Left forelimb (tissue), 1 donor: ENCODE measurements around the gene PRXL2B.

Experiments
- DNase-seq: peaks from one replicate; pipeline ENCODE4 v3.0.0-alpha.2; 2018; ENCODE audit warnings: low spot score

PRXL2B gene

DNA sequence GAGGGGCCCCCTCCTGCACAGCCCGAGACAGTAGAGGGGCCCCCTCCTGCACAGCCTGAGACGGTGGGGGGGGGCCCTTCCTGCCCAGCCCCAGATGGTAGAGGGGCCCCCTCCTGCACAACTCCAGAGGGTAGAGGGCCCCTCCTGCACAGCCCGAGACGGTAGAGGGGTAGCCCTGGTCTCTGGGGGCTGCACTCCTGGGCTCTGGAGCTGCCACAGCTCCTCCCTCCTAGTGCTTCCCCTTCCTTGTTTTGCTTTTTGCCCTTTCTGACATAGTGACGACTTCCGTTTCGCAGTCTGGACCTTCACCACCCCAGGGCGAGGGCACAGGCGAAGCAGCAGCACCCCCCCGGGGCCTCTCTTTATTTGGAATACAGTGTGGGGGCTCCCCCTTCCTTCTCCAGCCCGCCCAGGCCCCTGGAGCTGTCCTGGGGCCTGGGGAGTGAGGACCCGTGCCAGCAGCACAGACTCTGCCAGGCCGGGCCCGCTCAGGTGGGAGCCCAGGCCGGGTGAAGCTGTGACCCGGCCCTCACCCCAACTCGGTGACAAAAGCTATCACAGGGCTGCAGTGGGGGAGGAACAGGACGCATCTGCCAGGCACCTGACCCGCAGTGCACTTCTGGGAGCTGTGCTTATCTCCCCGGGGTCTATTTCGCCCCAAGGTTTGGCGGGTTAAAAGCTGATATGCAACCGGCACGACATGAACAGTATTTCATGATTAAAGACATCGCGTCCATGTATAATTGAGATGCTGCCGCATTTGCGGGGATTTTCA, 1.1 kb upstream of the PRXL2B start:
- no peak for DNase-seq

DNA sequence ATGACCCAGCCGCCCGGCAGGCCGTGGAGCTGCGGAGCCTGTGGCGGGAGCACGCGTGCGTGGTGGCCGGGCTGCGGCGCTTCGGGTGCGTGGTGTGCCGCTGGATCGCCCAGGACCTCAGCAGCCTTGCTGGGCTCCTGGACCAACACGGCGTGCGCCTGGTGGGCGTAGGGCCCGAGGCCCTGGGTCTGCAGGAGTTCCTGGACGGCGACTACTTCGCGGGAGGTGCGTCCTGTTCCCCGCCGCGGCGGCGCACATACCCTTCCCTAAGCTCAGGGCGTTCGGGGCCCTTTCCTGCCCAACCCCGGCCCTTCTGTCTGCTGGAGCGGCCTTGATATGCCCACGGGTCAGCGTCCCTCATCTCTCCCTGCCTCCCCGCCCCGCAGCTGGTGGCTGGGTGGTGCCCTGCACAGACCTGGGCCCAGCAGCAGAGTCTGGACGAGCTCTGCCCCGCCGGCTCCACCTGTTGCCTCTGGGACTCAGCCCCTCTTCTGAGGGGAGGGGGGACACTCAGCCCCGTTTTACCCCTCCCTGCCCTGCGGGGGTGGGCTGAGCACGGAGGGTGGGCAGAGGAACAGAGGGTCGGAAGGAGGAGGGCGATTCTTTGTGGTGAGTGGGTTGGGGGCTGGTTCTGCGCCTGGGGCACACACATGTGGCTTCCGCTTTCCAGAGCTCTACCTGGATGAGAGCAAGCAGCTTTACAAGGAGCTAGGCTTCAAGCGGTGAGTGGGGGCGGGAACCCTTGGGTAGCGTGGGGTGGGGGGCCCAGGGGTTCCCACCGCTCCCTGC, 688 bp downstream of the PRXL2B start:
- DNase-seq = no peak

DNA sequence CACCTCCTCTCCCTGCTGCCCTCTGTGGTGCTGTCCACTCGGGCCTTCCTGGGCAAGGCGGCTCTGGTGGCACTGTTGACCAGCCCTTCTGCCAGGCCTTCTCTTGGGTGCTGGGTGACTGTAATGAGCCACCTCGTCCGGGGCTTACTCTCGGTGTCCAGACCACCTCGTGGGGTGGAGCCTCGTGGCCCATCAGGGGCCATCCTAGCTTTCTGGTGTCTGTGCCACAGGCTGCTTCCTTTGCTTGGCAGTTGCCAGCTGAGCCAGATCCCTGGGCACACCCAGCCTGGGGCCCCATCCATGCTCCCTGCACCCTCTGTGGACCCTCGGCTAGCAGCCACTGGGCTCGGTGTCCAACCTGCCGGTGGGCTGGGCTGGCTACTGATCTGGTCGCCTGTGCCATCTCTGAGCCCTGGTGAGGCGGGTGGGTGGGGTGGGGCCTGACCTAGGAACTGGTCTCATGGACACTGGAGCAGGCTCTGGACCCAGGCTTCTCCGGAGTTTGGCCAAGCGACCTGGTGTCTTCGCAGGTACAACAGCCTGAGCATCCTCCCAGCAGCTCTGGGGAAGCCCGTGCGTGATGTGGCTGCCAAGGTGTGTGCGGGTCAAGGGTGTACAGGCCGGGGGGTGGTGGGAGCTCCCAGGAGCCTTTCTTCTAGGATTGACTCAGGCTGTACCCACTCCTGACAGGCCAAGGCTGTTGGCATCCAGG, 1.4 kb downstream of the PRXL2B start:
- no peak for DNase-seq

DNA sequence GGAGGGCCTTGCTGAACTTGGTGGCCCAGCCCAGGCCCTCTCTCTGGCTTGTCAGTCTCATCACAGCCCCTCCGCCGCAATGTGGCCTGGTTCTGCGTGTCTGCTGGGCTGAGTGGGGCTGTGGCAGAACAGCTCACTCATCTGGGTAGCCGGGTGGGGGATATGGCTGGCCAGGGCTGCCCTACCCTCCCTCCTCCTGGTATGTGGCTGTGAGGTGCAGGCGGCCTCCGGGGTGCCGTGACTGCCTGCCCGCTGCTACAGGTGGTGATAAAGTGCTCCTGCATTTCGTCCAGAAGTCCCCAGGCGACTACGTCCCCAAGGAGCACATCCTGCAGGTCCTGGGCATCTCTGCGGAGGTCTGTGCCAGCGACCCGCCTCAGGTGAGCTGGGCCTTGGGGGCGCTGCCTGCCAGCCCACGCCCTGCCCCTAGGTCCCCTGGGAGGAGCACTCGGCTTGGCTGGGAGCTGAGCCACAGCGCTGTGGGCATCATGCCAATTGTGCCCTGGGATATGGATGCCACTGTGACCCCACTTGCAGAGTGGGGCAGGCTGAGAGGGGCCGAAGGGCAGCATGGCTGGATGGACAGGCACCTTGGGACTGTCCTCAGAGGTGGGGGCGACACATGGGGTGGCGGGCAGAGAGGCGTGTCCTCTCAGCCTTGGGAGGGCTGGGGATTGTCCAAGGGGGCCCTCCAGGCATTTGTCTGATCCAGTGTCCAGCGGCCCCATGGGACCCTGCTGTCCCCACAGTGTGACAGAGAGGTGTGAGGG, 2.3 kb downstream of the PRXL2B start:
- no peak for DNase-seq

DNA sequence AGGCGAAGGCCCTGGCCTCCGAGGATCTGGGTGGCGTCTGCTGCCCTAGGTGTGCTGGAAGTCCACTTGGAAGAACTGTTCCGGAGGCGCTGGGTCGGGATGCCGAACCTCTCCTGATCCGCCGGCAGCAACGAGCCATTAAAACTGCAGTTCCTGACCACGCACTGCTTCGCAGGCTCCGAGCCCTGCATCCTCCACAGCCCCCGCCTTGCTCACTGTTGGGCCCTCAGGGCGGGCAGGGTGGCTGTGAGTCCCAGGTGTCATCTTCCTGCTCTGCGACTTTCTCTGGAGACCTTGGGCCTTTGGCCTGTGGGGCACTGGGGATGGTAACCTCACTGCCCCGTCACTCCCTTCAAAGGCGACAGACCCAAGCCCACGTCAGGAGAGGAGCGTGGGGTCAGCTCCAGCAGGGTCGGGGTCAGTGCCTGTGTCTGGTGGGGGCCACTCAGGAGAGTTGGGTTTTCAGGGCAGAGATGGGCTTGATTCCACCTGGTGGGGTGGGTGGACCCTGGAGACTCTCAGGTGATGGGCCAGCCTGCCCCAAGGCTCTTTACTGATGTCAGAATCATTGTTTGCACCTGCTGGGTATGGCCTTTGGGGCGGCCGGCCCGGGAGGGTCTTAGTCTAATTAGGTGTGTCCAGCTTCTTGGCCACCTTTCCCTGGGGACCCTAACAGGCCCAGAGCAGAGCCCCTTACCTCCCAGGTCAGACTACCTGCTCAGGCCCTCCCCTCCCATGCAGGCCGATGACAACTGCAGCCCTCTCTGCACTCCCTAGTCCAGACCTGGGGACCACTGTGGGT, 3.1 kb downstream of the PRXL2B start:
- no peak for DNase-seq

DNA sequence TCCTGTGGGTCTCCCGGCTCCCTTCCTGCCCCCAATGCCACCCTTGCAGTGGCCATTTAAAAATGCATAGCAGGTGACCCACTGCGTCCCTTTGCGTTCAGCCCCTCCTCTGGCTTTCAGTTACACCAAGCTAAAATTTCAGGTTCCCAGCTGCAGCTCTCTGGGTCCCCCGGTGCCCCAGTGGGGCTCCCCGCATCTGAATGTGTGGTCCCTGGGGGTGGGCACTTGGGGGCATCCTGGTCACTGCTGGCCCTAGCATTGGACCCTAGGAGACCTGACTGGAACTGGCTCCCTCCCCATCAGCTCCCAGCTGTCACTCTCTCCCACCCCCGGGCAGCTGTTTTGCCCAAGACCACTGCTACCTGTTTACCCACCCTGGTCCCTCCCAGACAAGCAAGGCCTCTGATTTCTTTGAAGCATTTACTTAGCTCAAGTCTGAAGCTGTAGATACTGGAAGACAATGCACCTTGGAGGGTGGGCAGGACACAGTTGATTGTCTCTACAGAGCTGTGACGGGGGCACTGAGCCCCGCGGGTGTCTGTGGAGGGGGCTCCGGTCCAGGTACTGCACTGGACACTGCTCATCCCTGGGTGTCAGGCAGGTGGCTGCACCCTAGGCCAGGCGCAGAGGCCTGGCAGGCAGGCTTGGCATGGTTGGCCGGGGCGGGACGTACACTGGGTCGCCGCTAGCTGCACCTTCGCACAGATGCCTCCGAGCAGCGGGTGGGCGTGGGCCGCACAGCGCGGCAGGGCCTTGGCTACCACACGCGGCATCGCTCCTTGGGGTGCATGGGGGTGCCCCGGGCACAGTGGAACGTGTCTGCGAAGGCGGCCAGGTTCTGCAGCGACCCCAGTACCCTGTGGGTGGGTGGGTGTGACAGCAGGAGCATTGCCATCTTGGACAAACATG, 3.9 kb downstream of the PRXL2B start:
- DNase-seq = no peak

DNA sequence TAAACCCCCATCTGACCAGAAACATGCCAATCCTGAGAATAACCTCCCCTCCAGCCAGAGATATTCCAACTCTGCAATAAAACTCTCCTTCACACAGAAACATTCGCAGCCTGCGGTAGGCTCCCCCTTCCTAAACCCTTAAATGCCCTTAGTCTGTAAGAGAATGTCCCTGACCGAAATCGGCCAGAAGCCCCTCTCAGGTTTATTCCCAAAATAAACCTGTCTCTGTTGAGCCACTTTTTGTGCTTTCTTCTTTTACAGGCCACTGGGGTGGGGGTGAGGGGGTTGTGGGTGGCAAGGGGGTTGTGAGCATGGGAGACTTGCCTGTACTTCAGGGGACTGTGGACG, 4.6 kb downstream of the PRXL2B start:
- DNase-seq = no peak

DNA sequence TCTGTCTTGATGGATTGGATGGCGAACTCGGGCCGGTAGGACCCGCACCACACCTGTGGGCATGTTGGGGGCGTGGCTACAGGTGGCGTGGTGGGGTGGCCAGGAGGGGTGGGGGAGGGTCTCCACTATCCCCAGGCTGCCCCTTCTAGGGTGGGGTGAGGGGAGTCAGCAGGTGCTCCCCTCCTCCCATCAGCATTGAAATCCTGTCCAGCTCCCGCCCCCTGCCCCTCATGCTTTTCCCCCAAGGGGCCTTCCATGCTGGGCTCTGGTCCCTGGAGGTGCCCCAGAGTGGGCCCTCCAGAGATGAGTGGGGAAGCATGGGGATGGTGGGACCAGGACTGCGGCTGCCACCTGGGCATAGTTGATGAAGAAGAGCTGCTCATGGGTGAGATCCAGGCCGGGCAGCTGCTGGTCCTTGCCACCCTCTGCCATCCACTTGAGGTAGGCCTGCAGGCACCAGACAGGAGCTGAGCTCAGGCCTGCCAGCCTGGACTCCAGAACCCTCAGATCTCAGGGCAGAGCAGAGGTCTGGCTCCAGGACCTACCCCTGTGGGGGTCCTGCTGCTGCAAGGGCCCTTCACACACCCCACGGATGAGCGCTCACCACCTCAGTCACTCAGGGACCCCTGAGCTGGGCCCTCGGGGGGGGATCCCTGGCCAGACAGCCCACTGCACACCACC, 5.1 kb downstream of the PRXL2B start:
- DNase-seq = peak; percentile 59

DNA sequence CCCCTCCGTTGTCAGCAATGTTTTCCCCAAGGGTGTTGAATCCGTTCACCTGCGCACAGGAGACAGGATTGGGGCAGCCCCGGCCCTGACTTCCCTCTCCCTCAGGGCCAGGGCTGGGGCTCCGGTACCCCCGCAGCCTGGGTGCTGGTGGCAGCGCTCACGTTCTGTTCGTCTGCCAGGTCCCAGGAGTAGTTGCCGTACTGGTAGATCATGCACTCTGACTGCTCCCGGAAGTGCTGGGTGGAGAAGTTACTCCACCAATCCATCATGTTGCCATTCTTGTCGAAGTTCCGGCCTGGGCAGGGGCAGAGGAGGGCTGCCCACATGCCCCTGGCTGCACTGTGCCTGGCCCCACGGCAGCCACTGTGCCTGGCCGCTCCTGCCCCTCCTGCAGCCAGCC, 6.1 kb downstream of the PRXL2B start:
- DNase-seq = peak; percentile 17

DNA sequence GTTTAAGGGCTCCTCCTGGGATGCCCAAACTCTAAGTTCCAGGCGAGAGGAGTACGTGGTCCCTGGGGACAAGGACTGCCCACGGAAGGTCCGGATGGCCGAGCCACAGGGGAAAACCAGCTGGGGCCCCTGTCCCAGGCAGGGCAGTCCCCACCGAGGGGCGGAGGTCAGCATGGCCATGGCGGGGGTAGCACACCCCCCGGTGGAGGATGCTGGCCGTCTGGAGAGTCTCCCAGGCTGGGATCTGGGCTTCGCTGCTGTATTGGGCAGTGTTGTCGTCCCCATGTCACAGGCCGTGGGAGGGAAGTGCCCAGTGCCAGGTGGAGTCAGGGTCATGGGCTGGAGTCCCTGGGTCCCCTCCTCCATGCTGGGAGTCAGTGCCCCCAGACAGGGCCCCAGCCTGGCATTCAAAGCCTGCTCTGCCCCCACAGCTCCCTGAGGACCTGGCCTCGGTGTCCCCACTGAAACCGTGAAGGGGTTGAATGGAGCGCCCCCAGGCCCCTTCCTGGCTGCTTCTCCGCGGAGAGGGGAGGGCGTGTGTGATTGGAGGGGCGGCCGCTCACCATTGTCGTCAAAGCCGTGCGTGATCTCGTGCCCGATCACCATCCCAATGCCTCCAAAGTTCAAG, 6.8 kb downstream of the PRXL2B start:
- peak; percentile 56 for DNase-seq

DNA sequence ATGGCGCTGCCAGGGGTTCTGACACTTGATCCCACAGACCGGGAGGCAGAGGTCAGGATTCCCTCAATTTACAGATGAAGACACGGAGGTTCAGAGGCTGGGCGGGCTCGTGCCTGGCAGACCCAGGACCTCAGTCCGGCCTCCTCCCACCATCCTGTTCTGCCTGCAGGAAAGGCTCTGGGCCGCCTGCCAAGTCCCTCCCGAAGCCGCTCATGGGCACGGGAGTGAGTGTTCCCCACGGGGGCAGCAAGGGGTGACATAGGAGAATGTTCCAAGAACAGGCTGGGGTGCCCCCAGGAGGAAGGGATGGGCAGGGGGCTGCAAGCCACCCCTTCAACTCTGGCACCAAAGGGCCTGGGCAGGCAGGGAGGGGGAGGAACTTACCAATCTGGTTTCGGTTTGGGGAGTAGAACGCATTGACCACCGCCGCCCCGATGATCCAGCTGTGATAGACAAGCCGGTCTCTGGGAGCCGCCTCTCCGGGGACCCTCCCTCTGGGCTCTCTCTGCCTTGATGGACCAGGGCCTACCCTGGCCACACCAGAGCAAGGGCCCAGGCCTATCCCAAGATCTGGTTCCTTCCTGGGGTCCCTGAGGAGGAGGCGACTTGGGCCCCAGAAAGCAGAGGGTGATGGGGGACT, 7.5 kb downstream of the PRXL2B start:
- DNase-seq = peak; percentile 61

DNA sequence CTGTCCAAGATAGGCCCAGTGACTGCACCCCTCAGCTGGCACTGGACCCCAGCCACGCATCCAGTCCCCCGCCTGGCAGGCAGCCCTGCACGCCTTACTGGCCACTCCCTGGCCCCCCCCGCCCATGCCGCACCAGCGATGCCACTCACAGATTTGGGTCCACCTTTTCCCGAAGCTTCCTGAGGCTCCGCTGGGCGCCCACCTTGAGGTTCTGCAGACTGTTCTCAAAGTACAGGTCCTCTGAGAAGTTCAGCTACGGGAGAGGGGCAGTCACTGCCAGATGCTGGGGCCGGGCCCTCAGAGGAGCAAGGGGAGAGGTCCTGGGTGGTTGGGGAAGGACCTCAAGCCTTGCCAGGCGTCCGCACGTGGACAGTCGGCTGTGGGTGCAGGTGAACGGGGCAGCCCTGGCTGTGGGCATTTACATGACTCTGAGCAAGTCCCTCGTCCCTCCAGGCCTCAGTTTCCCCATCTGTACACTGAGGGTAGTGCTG, 8.1 kb downstream of the PRXL2B start:
- peak; percentile 55 for DNase-seq

DNA sequence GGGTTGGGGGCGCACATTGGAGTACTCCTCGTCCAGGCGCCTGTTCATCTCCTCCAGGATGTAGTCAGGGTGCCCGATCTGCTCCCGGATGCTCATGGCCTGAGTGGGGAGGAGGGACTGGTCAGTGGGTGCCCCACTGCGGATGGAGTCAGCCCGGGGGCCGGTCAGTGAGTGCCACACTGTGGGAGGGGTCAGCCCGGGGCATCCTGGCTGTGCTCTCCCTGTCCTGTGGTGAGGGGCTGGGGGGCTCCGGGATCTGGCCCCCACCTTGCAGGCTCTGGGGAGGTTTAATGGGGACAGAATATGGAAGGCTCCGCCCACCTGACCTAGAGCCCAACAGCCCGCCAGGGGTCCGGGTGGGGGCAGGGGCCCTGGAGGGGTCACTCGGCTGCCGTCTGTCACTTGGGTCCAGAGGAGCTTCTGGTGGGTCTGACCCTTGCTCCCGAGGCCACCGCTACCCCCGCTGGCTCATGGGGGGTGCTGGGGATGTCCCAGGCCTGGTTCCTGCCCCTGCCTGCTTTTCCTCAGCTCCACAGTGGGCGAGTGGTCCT, 8.8 kb downstream of the PRXL2B start:
- peak; percentile 57 for DNase-seq

DNA sequence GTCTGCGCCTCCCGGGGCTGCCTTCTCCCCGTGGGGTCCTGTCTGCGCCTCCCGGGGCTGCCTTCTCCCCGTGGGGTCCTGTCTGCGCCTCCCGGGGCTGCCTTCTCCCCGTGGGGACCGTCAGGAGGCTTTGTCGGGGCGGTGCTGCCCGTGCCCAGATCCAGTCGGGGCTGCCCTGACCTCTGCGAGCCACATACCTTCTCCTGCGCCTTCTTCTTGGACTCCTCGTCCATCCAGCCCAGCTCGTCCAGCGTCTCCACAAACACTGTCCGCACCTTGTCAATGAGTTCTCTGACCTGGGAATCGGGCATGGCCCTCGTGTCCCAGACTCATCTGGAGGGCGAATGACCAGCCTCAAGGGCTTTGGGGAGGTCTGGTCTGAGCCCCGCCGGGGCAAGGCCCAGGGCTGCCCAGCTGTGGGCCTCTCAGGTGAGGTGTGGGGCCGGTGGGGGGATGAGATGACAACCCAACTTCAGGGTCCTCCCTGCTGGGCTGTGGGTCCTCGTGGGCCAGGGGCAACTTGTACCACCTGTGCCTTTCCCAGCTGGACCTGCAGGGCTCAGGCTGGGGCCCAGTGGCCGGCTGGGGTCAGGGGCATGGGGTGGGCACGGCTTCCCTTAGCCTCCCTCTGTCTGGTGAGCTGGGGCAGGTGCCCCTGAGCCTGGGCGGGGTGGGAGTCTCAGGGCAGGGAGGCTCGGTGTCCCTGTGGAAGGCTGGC, 9.4 kb downstream of the PRXL2B start:
- no peak for DNase-seq

DNA sequence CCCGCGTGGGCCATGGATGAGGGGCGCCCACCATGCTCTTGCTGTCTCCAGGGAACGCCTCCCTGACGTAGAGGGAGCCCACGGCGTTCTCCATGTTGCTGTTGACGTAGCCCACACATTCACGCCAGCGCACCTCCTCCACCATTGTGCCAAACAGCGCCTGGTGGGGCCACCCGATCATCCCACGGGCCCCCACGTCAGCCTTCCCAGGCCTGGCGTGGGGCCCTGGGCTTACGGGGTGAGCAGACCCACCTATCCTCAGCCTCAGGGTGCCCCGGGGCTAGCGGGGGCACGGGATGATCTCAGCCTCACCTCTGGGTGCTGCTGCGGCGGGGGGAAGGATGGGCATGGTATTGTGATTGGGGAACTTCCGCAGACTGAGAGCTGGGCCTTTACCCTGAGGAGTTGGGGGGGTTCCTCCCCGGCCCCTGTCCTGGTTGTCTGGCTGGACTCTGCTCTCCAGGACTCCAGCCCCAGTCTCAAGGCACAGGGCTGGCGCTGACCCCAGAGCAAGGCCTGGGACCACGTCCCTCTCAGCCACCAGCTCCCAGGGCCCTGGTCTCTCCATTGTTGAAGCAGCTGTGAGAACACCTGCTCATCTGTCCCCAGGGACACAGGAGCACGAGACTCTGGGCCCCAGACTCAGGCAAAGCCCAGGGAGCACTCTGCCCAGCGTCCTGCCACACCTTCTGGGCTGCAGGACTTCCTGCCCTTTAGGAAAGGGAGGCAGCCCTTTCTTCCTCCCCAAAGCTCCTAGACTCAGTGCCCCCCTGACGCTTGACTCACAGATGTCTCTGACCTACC, 10.2 kb downstream of the PRXL2B start:
- DNase-seq = peak; percentile 18

DNA sequence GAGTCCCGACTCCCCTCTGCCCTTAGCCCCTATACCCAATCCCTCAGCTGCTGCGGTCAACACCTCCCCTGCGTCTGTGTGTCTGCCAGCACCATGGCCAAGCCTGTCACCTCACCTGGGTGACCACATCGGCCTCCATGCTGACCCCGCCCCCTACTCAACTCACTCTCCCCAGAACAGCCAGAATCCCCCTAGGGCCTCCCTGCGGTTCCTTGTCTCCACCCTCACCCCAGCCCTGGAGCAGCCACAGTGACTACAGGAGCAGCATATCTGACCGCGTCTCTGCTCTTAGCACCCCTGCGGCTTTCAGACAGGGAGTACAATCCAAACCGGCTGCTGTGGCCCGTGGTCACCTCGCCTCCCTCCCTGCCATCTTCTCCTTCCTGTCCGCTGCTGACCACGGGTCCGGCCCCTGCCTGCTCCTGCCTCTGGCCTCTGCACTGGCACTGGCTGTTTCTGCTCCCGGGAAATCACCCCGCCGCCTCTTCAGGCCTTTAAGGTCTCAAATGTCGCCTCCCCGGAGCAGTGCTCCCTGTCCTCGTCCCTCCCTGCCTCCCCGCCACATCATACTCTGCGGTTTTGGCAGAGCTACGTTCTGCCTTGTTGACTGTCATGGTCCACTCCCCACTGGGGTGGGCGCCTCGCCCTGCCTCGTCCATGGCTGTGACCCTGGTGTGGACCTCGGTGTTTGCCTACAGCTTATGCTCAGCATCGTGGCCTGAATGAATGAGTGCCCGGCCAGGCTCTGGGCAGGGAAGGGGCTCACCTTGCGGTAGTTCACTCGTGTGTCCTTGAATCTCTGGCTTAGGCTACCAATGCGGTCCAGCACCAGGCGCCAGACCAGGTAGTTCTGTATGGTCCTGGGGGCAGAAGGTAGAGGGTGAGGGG, 11.1 kb downstream of the PRXL2B start:
- peak; percentile 63 for DNase-seq
